IPS DF 6.9 (cell line): ENCODE results near the gene PRKD2.
"Not testable (repeated sequence)": the region's sequence is repeated elsewhere in the genome, so short reads cannot be mapped to it uniquely, and the experiment has no call there.

Experiments used
- DNase-seq: peaks from one replicate; pipeline ENCODE4 v3.0.0-alpha.2; 2013; ENCODE audit warnings: low read depth, low spot score
- H3K27ac ChIP-seq: one replicate; pipeline ENCODE4 v1.5.1; 2013; ENCODE audit warnings: low read length, control low read depth
- H3K27me3 ChIP-seq: 2 replicates; pipeline ENCODE4 v1.6.1; 2013; ENCODE audit warnings: mild to moderate bottlenecking, low read length; ENCODE audit not compliant: control insufficient read depth, insufficient read depth
- H3K36me3 ChIP-seq: 2 replicates; pipeline ENCODE4 v1.6.1; 2013; ENCODE audit warnings: low read length; ENCODE audit not compliant: control insufficient read depth, insufficient read depth
- H3K4me1 ChIP-seq: 2 replicates; pipeline ENCODE4 v1.6.1; 2013; ENCODE audit warnings: low read length; ENCODE audit not compliant: control insufficient read depth, insufficient read depth
- H3K4me3 ChIP-seq: 2 replicates; pipeline ENCODE4 v1.5.1; 2013; ENCODE audit warnings: mild to moderate bottlenecking, low read length
- H3K9me3 ChIP-seq: 2 replicates; pipeline ENCODE4 v1.6.1; 2013; ENCODE audit warnings: low read length, inconsistent platforms; ENCODE audit not compliant: control insufficient read depth, insufficient read depth
- WGBS: extraction: QIAGEN DNeasy Blood & Tissue Kit; methylation state at CpG from one replicate; pipeline ENCODE4 v1.1.7; 2013; ENCODE audit warnings: mixed read lengths, missing lambda C conversion rate; ENCODE audit not compliant: insufficient read length, insufficient coverage; 5-methylcytosine and 5-hydroxymethylcytosine counted together

PRKD2 gene

GRCh38 chr19:46717034-46717715 is at the start of gene PRKD2:
Gene PRKD2 (minus strand): TSS chr19:46717114. CDS start chr19:46716370, 744 bp downstream.
- Histone ChIP-seq H3K9me3 (no peaks in the 10 kb centered on the region), H3K36me3 (peaks cover 17% of the 10 kb centered on the region), H3K4me3 (peak within 1 kb of the TSS; percentile 87), H3K4me1 (peaks cover 1% of the 10 kb centered on the region; the same call in 1 of the 2 replicates), H3K27me3 (no peaks in the 10 kb centered on the region), H3K27ac (no peak within 1 kb of the TSS)
- no peak for DNase-seq
- WGBS = no CpG with 5 or more reads among the region's 52 CpGs

- Histone ChIP-seq H3K9me3 (no peaks in the 10 kb centered on the region), H3K36me3 (no peaks in the 10 kb centered on the region), H3K4me3 (no peak overlapping the region), H3K27ac (no peak overlapping the region), H3K27me3 (no peaks in the 10 kb centered on the region), H3K4me1 (no peaks in the 10 kb centered on the region; the same call in 1 of the 2 replicates)
- no peak for DNase-seq
- WGBS = no CpG with 5 or more reads among the region's 11 CpGs
Measured at GRCh38 chr19:46764817-46765291, 47.9 kb upstream of the PRKD2 start.

- DNase-seq = no peak
- Histone ChIP-seq H3K27me3 (no peaks in the 10 kb centered on the region), H3K27ac (no peak overlapping the region), H3K9me3 (no peaks in the 10 kb centered on the region), H3K4me3 (no peak overlapping the region), H3K36me3 (no peaks in the 10 kb centered on the region), H3K4me1 (no peaks in the 10 kb centered on the region; the same call in 1 of the 2 replicates)
- no CpG with 5 or more reads among the region's 6 CpGs for WGBS
Measured at GRCh38 chr19:46762245-46762890, 45.5 kb upstream of the PRKD2 start.

GRCh38 chr19:46761418-46761831 is 44.5 kb upstream of the PRKD2 start:
- no peaks in the 10 kb centered on the region; the same call in 1 of the 2 replicates for H3K4me1 ChIP-seq

GRCh38 chr19:46760897-46761296 is 44.0 kb upstream of the PRKD2 start:
- not testable (repeated sequence) for H3K9me3 ChIP-seq, H3K27ac ChIP-seq, H3K36me3 ChIP-seq, H3K4me3 ChIP-seq, H3K4me1 ChIP-seq, H3K27me3 ChIP-seq, DNase-seq
- no CpG with 5 or more reads among the region's 4 CpGs for WGBS

More at GRCh38 chr19:46761418-46761831, 44.5 kb upstream of the PRKD2 start:
- no peak for DNase-seq
- H3K27me3 ChIP-seq = no peaks in the 10 kb centered on the region
- H3K9me3 ChIP-seq = no peaks in the 10 kb centered on the region
- H3K27ac ChIP-seq = no peak overlapping the region
- H3K4me3 ChIP-seq = no peak overlapping the region
- WGBS = no CpG with 5 or more reads among the region's 5 CpGs
- 0 out of 2 replicates have a peak, but pooled peaks cover under 1% of the 10 kb centered on the region for H3K36me3 ChIP-seq

GRCh38 chr19:46760363-46760762 is 43.4 kb upstream of the PRKD2 start:
- Histone ChIP-seq H3K9me3 (no peaks in the 10 kb centered on the region), H3K4me1 (no peaks in the 10 kb centered on the region; the same call in 1 of the 2 replicates), H3K27me3 (no peaks in the 10 kb centered on the region), H3K27ac (no peak overlapping the region), H3K36me3 (peaks cover 8% of the 10 kb centered on the region; the same call in 1 of the 2 replicates), H3K4me3 (no peak overlapping the region)
- no CpG with 5 or more reads among the region's 5 CpGs for WGBS
- no peak for DNase-seq

- Histone ChIP-seq H3K36me3 (peaks cover 8% of the 10 kb centered on the region; the same call in 1 of the 2 replicates), H3K27ac (no peak overlapping the region), H3K9me3 (no peaks in the 10 kb centered on the region), H3K27me3 (no peaks in the 10 kb centered on the region), H3K4me3 (no peak overlapping the region), H3K4me1 (no peaks in the 10 kb centered on the region; the same call in 1 of the 2 replicates)
- WGBS = no CpG with 5 or more reads among the region's 7 CpGs
- DNase-seq = no peak
Measured at GRCh38 chr19:46759817-46760333, 43.0 kb upstream of the PRKD2 start.

GRCh38 chr19:46759206-46759605 is 42.3 kb upstream of the PRKD2 start:
- WGBS = no CpG with 5 or more reads among the region's 6 CpGs
- H3K27me3 ChIP-seq = no peaks in the 10 kb centered on the region
- no peak overlapping the region for H3K4me3 ChIP-seq
- DNase-seq = no peak
- H3K4me1 ChIP-seq = no peaks in the 10 kb centered on the region; the same call in 1 of the 2 replicates
- no peaks in the 10 kb centered on the region for H3K9me3 ChIP-seq
- H3K27ac ChIP-seq = no peak overlapping the region
- H3K36me3 ChIP-seq = peaks cover 8% of the 10 kb centered on the region; the same call in 1 of the 2 replicates

- H3K27ac ChIP-seq = no peak overlapping the region
- peaks cover 8% of the 10 kb centered on the region; the same call in 1 of the 2 replicates for H3K36me3 ChIP-seq
- H3K9me3 ChIP-seq = no peaks in the 10 kb centered on the region
- no peak for DNase-seq
- no CpG with 5 or more reads among the region's 30 CpGs for WGBS
- no peaks in the 10 kb centered on the region; the same call in 1 of the 2 replicates for H3K4me1 ChIP-seq
- H3K4me3 ChIP-seq = no peak overlapping the region
- H3K27me3 ChIP-seq = no peaks in the 10 kb centered on the region
Measured at GRCh38 chr19:46756544-46756888, 39.6 kb upstream of the PRKD2 start.

- Histone ChIP-seq H3K4me3 (no peak overlapping the region), H3K27ac (no peak overlapping the region), H3K27me3 (no peaks in the 10 kb centered on the region), H3K9me3 (no peaks in the 10 kb centered on the region), H3K4me1 (no peaks in the 10 kb centered on the region; the same call in 1 of the 2 replicates), H3K36me3 (peaks cover 8% of the 10 kb centered on the region; the same call in 1 of the 2 replicates)
- DNase-seq = no peak
- no CpG with 5 or more reads among the region's 86 CpGs for WGBS
Measured at GRCh38 chr19:46755853-46756543, 39.1 kb upstream of the PRKD2 start.
